A549 (cell line): Measurements from ENCODE around the gene GABBR2. TPM values are rescaled to one million over a fixed set of nuclear protein-coding genes. Genes with fewer than 3 reads are reported as not detected.

Experiments used
- ATAC-seq, 2 experiments: fragments of 200-7000 bp in 1 of 2; fragments of >200 bp in 1 of 2; cut with Nextera tagmentation in 1 of 2; cut with Tn5 transposase in 1 of 2; 3 replicates each; pipeline versions ENCODE4 v1.8.0 to v1.9.1; 2018 to 2020; ENCODE audit warnings: mild to moderate bottlenecking in 1 of 2, moderate library complexity in 1 of 2
- CTCF ChIA-PET: fragments of 300-600 bp; sonication (Branson Sonifier 250); formaldehyde crosslinking; extraction: SDS; loops from one replicate; lab custom pipeline; 2021; ENCODE audit warnings: antibody characterized with exemption, inconsistent platforms; lab: Yijun Ruan, JAX
- POLR2A ChIA-PET: fragments of 350-600 bp; formaldehyde crosslinking; extraction: SDS; loops from one replicate; lab custom pipeline; 2021; ENCODE audit warnings: antibody characterized with exemption, inconsistent platforms; lab: Yijun Ruan, JAX
- DNase-seq, 2 experiments: peaks; one replicate each; pipeline versions ENCODE4 v3.0.0 to v3.0.0-alpha.2; 2011 to 2016; ENCODE audit warnings: low read depth in 1 of 2, low spot score in 1 of 2
- FAIRE-seq: peaks from 2 replicates; lab custom pipeline; 2011; peaks lifted over from hg19 to GRCh38; lab: Jason Lieb, UNC
- H3K27ac ChIP-seq, 2 experiments: fragments of >200 bp; sonication (Bioruptor Twin); formaldehyde crosslinking; 3 replicates each; pipeline ENCODE4 v1.5.1; 2016 to 2017
- H3K4me1 ChIP-seq: fragments of >200 bp; sonication (Bioruptor Twin); formaldehyde crosslinking; 3 replicates; pipeline ENCODE4 v1.6.1; 2016
- H3K4me2 ChIP-seq: fragments of >200 bp; sonication (Bioruptor Twin); formaldehyde crosslinking; 3 replicates; pipeline ENCODE4 v1.6.1; 2016
- H3K4me3 ChIP-seq: fragments of >200 bp; sonication (Bioruptor Twin); formaldehyde crosslinking; 3 replicates; pipeline ENCODE4 v1.5.1; 2016
- H3K9me3 ChIP-seq: fragments of >200 bp; sonication (Bioruptor Twin); formaldehyde crosslinking; 3 replicates; pipeline ENCODE4 v1.6.1; 2016
- BHLHE40 ChIP-seq: IDR thresholded peaks from 2 replicates; pipeline ENCODE4 v1.6.1; 2012; ENCODE audit warnings: low read depth, low read length, inconsistent platforms
- CBX2 ChIP-seq: fragments of 200-600 bp; sonication (generic); IDR thresholded peaks from 2 replicates; pipeline ENCODE4 v1.6.1; 2016; ENCODE audit warnings: low read depth, mild to moderate bottlenecking, borderline replicate concordance
- CEBPB ChIP-seq, 2 experiments: fragments of >200 bp in 1 of 2; sonication (Bioruptor Twin) in 1 of 2; formaldehyde crosslinking in 1 of 2; IDR thresholded peaks; 2 replicates each; pipeline ENCODE4 v1.6.1; 2012 to 2016
- CHD4 ChIP-seq: fragments of 200-600 bp; sonication (generic); IDR thresholded peaks from 2 replicates; pipeline ENCODE4 v1.6.1; 2016; ENCODE audit warnings: antibody characterized with exemption, mild to moderate bottlenecking, borderline replicate concordance
- EHMT2 ChIP-seq: fragments of 200-600 bp; sonication (generic); IDR thresholded peaks from 2 replicates; pipeline ENCODE4 v1.6.1; 2016; ENCODE audit warnings: antibody characterized with exemption, low read depth, mild to moderate bottlenecking, moderate library complexity
- FOSL2 ChIP-seq, 2 experiments: fragments of 450-650 bp in 1 of 2; fragments of >200 bp in 1 of 2; sonication (Bioruptor Twin) in 1 of 2; formaldehyde crosslinking; IDR thresholded peaks; 2 replicates each; pipeline versions ENCODE4 v1.5.0 to v1.6.1; 2016 to 2020; ENCODE audit warnings: mild to moderate bottlenecking in 1 of 2, moderate library complexity in 1 of 2
- FOXS1 ChIP-seq: fragments of 250-450 bp; sonication (Bioruptor Pico); IDR thresholded peaks from 2 replicates; pipeline ENCODE4 v1.5.0; 2020; ENCODE audit warnings: mild to moderate bottlenecking, moderate library complexity
- HEYL ChIP-seq: fragments of 250-450 bp; sonication (Bioruptor Pico); IDR thresholded peaks from 2 replicates; pipeline ENCODE4 v1.8.0; 2021; ENCODE audit warnings: mild to moderate bottlenecking, moderate library complexity
- HOXA7 ChIP-seq: fragments of 250-450 bp; sonication (Bioruptor Pico); IDR thresholded peaks from 2 replicates; pipeline ENCODE4 v1.5.0; 2020; ENCODE audit warnings: mild to moderate bottlenecking, moderate library complexity
- HOXB13 ChIP-seq: fragments of 250-450 bp; sonication (Bioruptor Pico); IDR thresholded peaks from 2 replicates; pipeline ENCODE4 v1.5.0; 2020; ENCODE audit warnings: low read depth, mild to moderate bottlenecking, moderate library complexity
- HOXB5 ChIP-seq: fragments of 250-450 bp; sonication (Bioruptor Pico); IDR thresholded peaks from 2 replicates; pipeline ENCODE4 v1.5.0; 2020; ENCODE audit warnings: mild to moderate bottlenecking, moderate library complexity
- JUN ChIP-seq, 2 experiments: fragments of >200 bp; sonication (Bioruptor Twin); formaldehyde crosslinking; IDR thresholded peaks; 2 replicates in 1 of 2; 3 replicates in 1 of 2; pipeline ENCODE4 v1.6.1; 2016 to 2017
- NFE2L2 ChIP-seq: fragments of 150-350 bp; conservative IDR thresholded peaks from 2 replicates; pipeline ENCODE4 v1.6.1; 2014; ENCODE audit warnings: low read length
- NPAS2 ChIP-seq: fragments of 250-450 bp; sonication (Bioruptor Pico); IDR thresholded peaks from 2 replicates; pipeline ENCODE4 v1.8.0; 2022; ENCODE audit warnings: mild to moderate bottlenecking, moderate library complexity, borderline replicate concordance
- NR3C1 ChIP-seq: fragments of >200 bp; sonication (Bioruptor Twin); formaldehyde crosslinking; IDR thresholded peaks from 3 replicates; pipeline ENCODE4 v1.6.1; 2017
- POLR2A ChIP-seq: IDR thresholded peaks from 2 replicates; pipeline ENCODE4 v1.6.1; 2012; ENCODE audit warnings: mild to moderate bottlenecking, low read length
- RAD21 ChIP-seq, 2 experiments: fragments of >200 bp in 1 of 2; sonication (Bioruptor Twin) in 1 of 2; formaldehyde crosslinking in 1 of 2; IDR thresholded peaks in 1 of 2; conservative IDR thresholded peaks in 1 of 2; 2 replicates in 1 of 2; 3 replicates in 1 of 2; pipeline ENCODE4 v1.6.1; 2012 to 2018; ENCODE audit warnings: inconsistent platforms in 1 of 2
- RARB ChIP-seq: fragments of 250-450 bp; sonication (Bioruptor Pico); IDR thresholded peaks from 2 replicates; pipeline ENCODE4 v1.8.0; 2021; ENCODE audit warnings: mild to moderate bottlenecking, moderate library complexity
- RFX5 ChIP-seq: fragments of 450-650 bp; IDR thresholded peaks from 2 replicates; pipeline ENCODE4 v1.7.1; 2014; ENCODE audit warnings: antibody characterized with exemption, mild to moderate bottlenecking, moderate library complexity
- SMC3 ChIP-seq: fragments of >200 bp; sonication (Bioruptor Twin); formaldehyde crosslinking; IDR thresholded peaks from 3 replicates; pipeline ENCODE4 v1.6.1; 2018; ENCODE audit warnings: inconsistent platforms
- SREBF2 ChIP-seq: fragments of 450-650 bp; IDR thresholded peaks from 2 replicates; pipeline ENCODE4 v1.6.1; 2014; ENCODE audit warnings: mild to moderate bottlenecking, moderate library complexity
- TFCP2L1 ChIP-seq: fragments of 250-450 bp; sonication (Bioruptor Pico); IDR thresholded peaks from 2 replicates; pipeline ENCODE4 v1.5.0; 2021; ENCODE audit warnings: mild to moderate bottlenecking
- ZC3H11A ChIP-seq: fragments of 450-650 bp; IDR thresholded peaks from 2 replicates; pipeline ENCODE4 v1.6.1; 2014; ENCODE audit warnings: antibody characterized with exemption, mild to moderate bottlenecking
- ZFP36 ChIP-seq: fragments of 450-650 bp; IDR thresholded peaks from 2 replicates; pipeline ENCODE4 v1.6.1; 2014; ENCODE audit warnings: borderline replicate concordance; ENCODE audit not compliant: partially characterized antibody
- ZNF302 ChIP-seq: fragments of 250-450 bp; sonication (Bioruptor Pico); IDR thresholded peaks from 2 replicates; pipeline ENCODE4 v1.9.0; 2021; ENCODE audit warnings: inconsistent platforms, mild to moderate bottlenecking, moderate library complexity
- WGBS: methylation state at CpG from one replicate; pipeline ENCODE4 v1.1.6; 2017; ENCODE audit errors: missing lambda C conversion rate; 5-methylcytosine and 5-hydroxymethylcytosine counted together
- polyA plus RNA-seq, 4 experiments: library from polyadenylated mRNA; depleted of rRNA in 3 of 4; stranded (reverse); fragments of >200 nt; fragmentation: RNase III in 1 of 4; extraction: RNeasy Plus Mini Kit Qiagen cat#74134 plus additional on column Dnase treatment in 1 of 4; gene quantifications; 2 replicates in 3 of 4; 3 replicates in 1 of 4; pipeline ENCODE4 v1.2.3, GENCODE V29; 2011 to 2017
- TF ChIP-seq, protein P1 (sequence below): fragments of >200 bp; sonication (Bioruptor Twin); formaldehyde crosslinking; IDR thresholded peaks from 3 replicates; pipeline ENCODE4 v1.5.1; 2016
- TF ChIP-seq, protein P2 (sequence below): fragments of >200 bp; sonication (Bioruptor Twin); formaldehyde crosslinking; IDR thresholded peaks from 2 replicates; pipeline ENCODE4 v1.6.1; 2016
- TF ChIP-seq, protein P3 (sequence below): IDR thresholded peaks from 2 replicates; pipeline ENCODE4 v1.6.1; 2012
- TF ChIP-seq, protein P4 (sequence below): fragments of 250-450 bp; sonication (Bioruptor Pico); IDR thresholded peaks from 2 replicates; pipeline ENCODE4 v1.5.0; 2021; ENCODE audit warnings: mild to moderate bottlenecking, moderate library complexity, borderline replicate concordance

Gene GABBR2
- polyA plus RNA-seq, 2 of the 4 experiments (the other 2 are of a cell fraction), result 0.08 to 0.57 TPM

- POLR2A ChIA-PET, result no interaction called here
- TF ChIP-seq JUN (IDR thresholded peaks at IDR 0.05) (no peak), NR3C1 (no peak), NFE2L2 (no peak), ZNF302 (CRISPR knock-in tag) (no peak), HOXB5 (CRISPR knock-in tag) (no peak), SREBF2 (no peak), ZFP36 (no peak), HOXB13 (CRISPR knock-in tag) (no peak), POLR2A (no peak), EHMT2 (no peak), RARB (CRISPR knock-in tag) (no peak), ZC3H11A (no peak)
- TF ChIP-seq, protein P1, sequence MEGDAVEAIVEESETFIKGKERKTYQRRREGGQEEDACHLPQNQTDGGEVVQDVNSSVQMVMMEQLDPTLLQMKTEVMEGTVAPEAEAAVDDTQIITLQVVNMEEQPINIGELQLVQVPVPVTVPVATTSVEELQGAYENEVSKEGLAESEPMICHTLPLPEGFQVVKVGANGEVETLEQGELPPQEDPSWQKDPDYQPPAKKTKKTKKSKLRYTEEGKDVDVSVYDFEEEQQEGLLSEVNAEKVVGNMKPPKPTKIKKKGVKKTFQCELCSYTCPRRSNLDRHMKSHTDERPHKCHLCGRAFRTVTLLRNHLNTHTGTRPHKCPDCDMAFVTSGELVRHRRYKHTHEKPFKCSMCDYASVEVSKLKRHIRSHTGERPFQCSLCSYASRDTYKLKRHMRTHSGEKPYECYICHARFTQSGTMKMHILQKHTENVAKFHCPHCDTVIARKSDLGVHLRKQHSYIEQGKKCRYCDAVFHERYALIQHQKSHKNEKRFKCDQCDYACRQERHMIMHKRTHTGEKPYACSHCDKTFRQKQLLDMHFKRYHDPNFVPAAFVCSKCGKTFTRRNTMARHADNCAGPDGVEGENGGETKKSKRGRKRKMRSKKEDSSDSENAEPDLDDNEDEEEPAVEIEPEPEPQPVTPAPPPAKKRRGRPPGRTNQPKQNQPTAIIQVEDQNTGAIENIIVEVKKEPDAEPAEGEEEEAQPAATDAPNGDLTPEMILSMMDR, result no peak
- TF ChIP-seq, protein P2, sequence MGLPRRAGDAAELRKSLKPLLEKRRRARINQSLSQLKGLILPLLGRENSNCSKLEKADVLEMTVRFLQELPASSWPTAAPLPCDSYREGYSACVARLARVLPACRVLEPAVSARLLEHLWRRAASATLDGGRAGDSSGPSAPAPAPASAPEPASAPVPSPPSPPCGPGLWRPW, result no peak
- TF ChIP-seq, all 56 proteins: peak for 0
- WGBS, result 37% methylated on average over 12 of the region's 12 CpGs
- Histone ChIP-seq H3K9me3 (peaks cover 15% of the 10 kb centered on the region; the same call in 2 of the 3 replicates), H3K4me2 (no peak overlapping the region), H3K27ac (no peak overlapping the region), H3K4me3 (no peak overlapping the region), H3K4me1 (no peaks in the 10 kb centered on the region)
- CTCF ChIA-PET, result interaction anchor here (0.7 to 1.1 kb wide), 2 partner anchors 13 to 15 kb away, joined by 3 read pairs; no protein-coding TSS in a partner anchor
- no peak for FAIRE-seq
- no peak for ATAC-seq
- no peak for DNase-seq
Measured at GRCh38 chr9:98455256-98456155, 253.2 kb downstream of the GABBR2 start.

DNA sequence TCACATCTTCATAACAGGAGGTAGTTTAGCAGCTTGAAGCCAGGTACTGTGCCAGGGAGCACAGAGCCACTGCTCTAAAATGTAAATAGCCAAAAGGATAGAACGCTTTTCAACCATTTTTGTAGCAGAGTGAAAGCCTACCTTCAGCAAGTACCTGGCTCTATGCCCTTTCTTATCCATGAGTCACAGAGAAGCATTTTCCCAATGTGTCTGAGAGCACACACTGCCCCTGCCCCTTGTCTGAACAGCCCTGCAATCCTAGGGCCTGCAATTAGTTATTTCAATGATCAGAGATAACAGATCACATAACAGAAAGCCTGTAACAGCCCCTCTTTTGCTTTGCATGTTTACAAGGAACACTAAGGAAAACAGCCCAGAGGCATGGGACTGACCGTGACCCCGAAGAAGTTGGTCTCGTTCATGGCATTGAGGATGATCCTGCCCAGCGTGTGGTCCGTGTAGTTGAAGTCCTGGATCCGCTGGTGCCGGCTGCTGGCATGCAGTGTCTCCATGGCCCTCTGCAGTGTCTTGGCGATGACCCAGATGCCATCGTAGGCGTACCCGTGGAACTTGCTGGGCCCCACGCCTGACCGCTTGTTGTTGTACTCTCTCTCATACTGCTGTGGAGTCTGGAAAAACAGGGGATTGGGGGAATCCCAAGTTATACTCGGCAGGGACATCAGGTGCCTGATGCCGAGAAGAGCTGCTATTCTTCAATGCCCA, 255.0 kb downstream of the GABBR2 start:
- no peak for DNase-seq
- Histone ChIP-seq H3K4me3 (no peak overlapping the region), H3K4me2 (no peak overlapping the region), H3K4me1 (no peaks in the 10 kb centered on the region)
- WGBS, result 77% methylated on average over 16 of the region's 16 CpGs
- no peak for FAIRE-seq
- CTCF ChIA-PET, result interaction anchor here (0.8 kb wide), 1 partner anchor 137 kb away, joined by 3 read pairs; no protein-coding TSS in a partner anchor
- TF ChIP-seq HEYL (CRISPR knock-in tag) (no peak), RFX5 (no peak), BHLHE40 (no peak), POLR2A (no peak), FOSL2 (IDR thresholded peaks at IDR 0.05) (no peak), FOSL2 (CRISPR knock-in tag; IDR thresholded peaks at IDR 0.05) (no peak)
- TF ChIP-seq, all 56 proteins: peak for 0
- POLR2A ChIA-PET, result no interaction called here
- peak; percentile 55 to 57; a peak in 2 of 6 replicates for ATAC-seq
- Histone ChIP-seq H3K27ac (no peak overlapping the region), H3K9me3 (no peaks in the 10 kb centered on the region)

GRCh38 chr9:98451576-98451975, 257.2 kb downstream of the GABBR2 start:
- WGBS, result 14% methylated on average over 1 of the region's 1 CpG
- H3K4me2 ChIP-seq, result no peak overlapping the region
- POLR2A ChIA-PET, result no interaction called here
- no peak for FAIRE-seq
- no peak for ATAC-seq
- no peak for DNase-seq
- no peaks in the 10 kb centered on the region for H3K9me3 ChIP-seq
- CTCF ChIA-PET, result interaction anchor here (0.5 kb wide), 1 partner anchor 40 kb away, joined by 3 read pairs; no protein-coding TSS in a partner anchor
- TF ChIP-seq FOSL2 (IDR thresholded peaks at IDR 0.05), result no peak
- no peak for TF ChIP-seq FOSL2 (CRISPR knock-in tag; IDR thresholded peaks at IDR 0.05)
- no peak for TF ChIP-seq SMC3
- no peak for TF ChIP-seq CHD4
- no peak for TF ChIP-seq CEBPB (IDR thresholded peaks at IDR 0.05)
- TF ChIP-seq RARB (CRISPR knock-in tag), result no peak
- no peak for TF ChIP-seq CBX2
- no peak for TF ChIP-seq NPAS2
- no peak for TF ChIP-seq RAD21 (conservative IDR thresholded peaks at IDR 0.05 in 1 of 2, IDR thresholded peaks at IDR 0.05 in 1 of 2)
- TF ChIP-seq FOXS1 (CRISPR knock-in tag), result no peak
- TF ChIP-seq, protein P3, sequence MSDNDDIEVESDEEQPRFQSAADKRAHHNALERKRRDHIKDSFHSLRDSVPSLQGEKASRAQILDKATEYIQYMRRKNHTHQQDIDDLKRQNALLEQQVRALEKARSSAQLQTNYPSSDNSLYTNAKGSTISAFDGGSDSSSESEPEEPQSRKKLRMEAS, result no peak
- no peak for TF ChIP-seq HOXA7
- TF ChIP-seq, protein P4, sequence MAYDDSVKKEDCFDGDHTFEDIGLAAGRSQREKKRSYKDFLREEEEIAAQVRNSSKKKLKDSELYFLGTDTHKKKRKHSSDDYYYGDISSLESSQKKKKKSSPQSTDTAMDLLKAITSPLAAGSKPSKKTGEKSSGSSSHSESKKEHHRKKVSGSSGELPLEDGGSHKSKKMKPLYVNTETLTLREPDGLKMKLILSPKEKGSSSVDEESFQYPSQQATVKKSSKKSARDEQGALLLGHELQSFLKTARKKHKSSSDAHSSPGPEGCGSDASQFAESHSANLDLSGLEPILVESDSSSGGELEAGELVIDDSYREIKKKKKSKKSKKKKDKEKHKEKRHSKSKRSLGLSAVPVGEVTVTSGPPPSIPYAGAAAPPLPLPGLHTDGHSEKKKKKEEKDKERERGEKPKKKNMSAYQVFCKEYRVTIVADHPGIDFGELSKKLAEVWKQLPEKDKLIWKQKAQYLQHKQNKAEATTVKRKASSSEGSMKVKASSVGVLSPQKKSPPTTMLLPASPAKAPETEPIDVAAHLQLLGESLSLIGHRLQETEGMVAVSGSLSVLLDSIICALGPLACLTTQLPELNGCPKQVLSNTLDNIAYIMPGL (CRISPR knock-in tag), result no peak
- no peak for TF ChIP-seq TFCP2L1 (CRISPR knock-in tag)
- H3K4me1 ChIP-seq, result no peaks in the 10 kb centered on the region
- H3K4me3 ChIP-seq, result no peak overlapping the region
- H3K27ac ChIP-seq, result no peak overlapping the region
